HG03457 (cell line): ENCODE measurements around the gene SLC4A4.
"Not testable (repeated sequence)": the region's sequence is repeated elsewhere in the genome, so short reads cannot be mapped to it uniquely, and the experiment has no call there.

Experiments
- ATAC-seq: cut with Tn5 transposase; IDR thresholded peaks from one replicate; pipeline ENCODE4 v1.9.1; 2021; ENCODE audit warnings: moderate number of reproducible peaks; ENCODE audit not compliant: unreplicated experiment

Gene SLC4A4

GRCh38 chr4:71406459-71406963 is 67.7 kb downstream of the SLC4A4 start:
- no peak for ATAC-seq

GRCh38 chr4:71408961-71409360 is 70.1 kb downstream of the SLC4A4 start:
- not testable (repeated sequence) for ATAC-seq

DNA sequence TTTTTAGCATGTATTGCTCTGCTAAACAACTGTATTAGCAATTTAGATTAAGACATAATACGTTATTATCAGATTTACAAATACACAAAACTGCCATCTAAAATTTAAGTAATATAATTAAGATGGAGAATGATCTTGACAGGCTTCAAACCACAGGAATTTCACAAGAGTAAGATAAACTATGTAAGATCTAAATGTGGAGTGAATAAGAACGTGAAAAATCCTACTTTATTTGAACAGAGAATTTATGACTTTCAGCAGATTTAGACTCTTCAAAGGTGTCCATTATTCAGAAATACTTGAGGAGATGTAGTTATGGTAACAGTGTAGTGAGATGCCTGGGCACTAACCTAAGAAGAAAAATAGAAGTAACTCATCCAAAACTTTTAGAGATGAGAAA is 73.2 kb downstream of the SLC4A4 start:
- no peak for ATAC-seq

DNA sequence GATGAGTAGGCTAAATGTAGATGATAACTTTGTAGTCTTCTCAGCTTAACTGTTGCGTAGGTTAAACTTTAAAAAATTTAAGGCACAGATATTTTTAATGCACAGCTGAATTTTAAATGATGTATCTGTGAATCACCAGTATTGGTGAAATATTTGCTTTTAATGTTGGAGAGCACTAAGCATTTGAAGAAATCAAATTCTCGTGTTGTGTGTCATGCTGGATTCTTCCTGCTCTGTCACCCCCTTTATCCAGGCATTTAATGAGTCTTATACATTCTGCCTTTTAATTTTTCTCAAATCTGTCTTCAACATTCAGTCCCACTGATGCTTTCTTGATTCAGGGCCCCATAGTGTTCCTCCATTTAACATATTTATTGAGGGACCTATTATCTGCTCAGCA is 76.7 kb downstream of the SLC4A4 start:
- no peak for ATAC-seq

- no peak for ATAC-seq
Observed at GRCh38 chr4:71417150-71417549, 78.3 kb downstream of the SLC4A4 start.

- ATAC-seq = no peak
Observed at GRCh38 chr4:71426381-71427042, 87.7 kb downstream of the SLC4A4 start.

DNA sequence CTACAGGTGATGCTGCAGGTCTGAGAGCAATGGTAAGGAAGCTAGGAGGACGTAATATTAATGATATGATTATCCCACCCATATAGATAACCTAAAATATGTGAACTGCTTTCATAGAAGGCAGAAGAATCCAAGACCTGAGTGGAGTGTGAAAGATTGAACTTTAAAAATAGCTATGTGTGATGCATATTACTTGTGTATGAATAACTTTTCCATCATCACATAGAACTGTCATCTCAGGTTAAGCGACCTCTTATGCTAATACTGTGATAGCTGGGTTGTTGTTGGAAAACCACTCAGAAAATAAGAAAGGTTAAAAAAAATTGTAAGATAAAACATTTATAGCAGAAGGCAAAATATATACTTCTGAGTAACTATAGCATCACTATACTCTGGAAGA is 90.3 kb downstream of the SLC4A4 start:
- ATAC-seq = no peak

DNA sequence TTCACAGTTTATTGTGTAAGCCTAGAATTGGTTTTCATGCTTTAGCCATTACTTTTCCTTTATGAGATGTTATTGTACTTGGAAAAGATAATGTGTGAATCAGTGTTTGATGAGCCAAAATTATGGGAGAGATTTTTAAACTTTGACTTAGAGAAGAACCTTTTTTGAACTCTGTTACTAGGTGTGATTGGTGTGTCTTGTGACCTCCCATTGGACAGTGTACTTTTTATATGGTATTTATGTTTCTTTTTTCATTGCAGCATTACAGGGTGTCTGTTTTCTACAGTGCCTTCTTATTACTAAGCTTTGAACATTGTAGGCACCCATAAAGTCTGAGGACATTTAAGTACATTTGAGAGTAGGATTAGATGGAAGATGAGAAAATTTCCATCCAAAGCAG is 91.1 kb downstream of the SLC4A4 start:
- ATAC-seq = no peak

DNA sequence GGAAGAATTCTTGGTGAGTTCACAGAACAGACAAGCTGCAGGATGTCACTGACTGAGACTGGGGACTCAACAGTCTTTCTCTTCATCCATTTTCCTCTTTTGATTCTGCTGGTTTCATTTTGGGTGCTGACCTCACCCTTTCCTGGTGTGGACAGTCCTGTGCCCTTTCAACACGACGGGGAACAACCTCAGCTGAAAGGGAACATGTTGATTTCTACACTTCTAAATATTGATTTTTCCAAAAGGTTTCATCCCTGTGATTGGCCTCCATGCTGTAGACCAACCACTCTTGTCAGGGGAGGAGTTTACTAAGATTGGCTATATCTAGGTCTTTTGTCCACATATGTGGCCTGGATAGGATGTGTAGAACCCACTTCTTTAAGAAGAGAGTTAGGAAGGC is 91.8 kb downstream of the SLC4A4 start:
- ATAC-seq = no peak

GRCh38 chr4:71440612-71441011 is 101.8 kb downstream of the SLC4A4 start:
- no peak for ATAC-seq

- ATAC-seq = no peak
Observed at GRCh38 chr4:71441186-71442169, 102.7 kb downstream of the SLC4A4 start.

DNA sequence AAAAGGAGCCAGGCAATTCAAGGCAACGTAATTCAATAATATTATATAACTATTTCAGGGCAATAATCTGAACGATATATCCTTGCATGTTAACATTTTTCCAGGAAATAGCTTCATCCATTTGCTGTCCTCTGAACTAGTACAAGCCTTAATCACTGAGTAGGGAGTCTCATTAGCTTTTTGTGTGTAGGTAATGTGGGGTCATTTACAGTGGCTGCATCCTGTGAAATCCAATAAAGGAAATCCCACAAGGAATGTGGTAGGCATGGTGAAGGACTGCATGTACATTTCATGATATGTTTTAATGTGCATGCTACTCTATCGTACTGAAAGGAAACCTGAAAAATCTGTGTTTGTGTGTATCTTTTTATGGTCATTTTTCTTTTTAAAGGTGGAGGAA is 103.5 kb downstream of the SLC4A4 start:
- ATAC-seq = no peak

- ATAC-seq = no peak
Observed at GRCh38 chr4:71444395-71444794, 105.6 kb downstream of the SLC4A4 start.

DNA sequence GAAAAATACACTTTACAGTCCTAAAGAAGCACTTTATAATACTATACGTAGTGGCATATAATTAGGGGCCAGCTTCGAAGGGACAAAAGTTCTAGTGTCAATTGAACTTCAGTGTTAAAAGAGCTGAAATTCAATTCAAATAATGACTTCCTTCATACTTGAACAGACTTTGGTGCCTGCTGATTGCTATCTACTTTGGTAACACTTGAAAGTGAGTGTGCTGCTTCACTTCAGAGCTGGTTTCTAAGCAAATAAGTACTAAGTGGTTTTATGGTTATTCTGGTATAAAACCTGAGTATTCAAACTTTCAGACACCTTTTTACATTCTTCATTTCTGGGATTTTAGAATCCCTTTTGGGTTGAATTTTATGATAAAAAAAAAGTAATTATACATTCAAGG is 107.0 kb downstream of the SLC4A4 start:
- ATAC-seq = no peak

DNA sequence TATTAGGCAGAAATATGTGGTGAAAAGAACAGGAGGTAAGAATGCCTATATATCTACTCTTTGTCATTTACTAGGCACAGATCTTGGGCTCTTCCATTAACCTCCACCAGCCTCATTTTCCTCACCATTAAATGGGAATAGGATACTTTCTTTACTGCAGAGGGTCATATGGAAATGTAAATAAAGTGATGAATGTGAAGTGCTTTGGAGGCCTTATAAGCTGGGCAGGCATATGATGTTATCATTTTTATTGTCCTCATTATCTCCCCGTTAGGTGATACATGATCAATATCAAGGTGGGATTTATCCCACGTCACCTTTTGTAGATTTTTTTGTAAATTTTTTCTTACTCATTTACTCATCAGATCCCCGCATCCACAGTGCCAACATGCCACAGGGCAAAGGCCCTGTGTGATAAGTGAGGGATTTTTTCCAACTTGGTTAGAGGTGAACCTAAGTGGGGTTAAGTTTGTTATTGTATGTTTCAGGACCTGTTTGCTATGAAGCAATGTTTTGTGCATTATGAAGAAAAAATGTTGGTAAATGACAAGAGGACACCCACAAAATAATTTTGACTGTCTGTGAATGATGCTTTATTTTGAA is 107.8 kb downstream of the SLC4A4 start:
- ATAC-seq = no peak

- ATAC-seq = no peak
Observed at GRCh38 chr4:71449040-71449439, 110.2 kb downstream of the SLC4A4 start.

DNA sequence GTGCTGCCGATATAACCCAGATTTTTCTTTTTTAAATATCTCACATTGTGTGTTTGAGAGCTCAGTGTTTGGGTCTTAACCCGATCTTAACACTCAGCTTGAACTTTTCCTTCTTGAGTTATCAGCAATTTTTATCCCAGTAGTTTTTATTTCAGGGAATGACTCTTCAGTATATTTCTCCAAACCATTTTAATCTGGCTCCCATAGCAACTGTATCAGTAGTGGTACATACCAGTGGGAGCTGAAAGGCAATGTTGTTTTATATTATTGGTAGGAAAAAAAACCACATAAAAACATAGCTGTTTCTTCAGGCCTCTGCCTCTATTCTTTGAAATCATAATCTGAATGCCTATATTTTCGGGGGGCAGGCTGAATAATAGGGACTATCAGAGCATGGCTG is 111.1 kb downstream of the SLC4A4 start:
- no peak for ATAC-seq

- ATAC-seq = no peak
Observed at GRCh38 chr4:71453531-71453930, 114.7 kb downstream of the SLC4A4 start.

DNA sequence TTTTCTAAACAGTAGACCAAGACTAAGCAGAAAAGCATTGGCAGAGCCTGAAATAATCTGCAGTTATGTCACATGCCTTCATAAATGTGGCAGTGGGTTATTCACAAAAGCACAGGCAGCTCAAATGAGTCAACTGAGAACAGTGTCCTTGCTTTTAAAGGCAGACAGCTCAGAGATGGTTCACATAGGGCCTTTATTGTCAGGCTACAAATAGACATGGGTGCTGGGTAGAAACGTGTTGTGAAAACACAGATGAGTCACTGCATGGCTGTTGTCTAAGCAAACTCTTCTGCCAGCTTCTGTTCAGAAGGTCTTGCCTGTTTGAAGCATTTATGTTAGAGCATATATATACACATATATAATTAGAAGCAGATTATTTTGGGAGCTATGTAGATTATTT is 118.0 kb downstream of the SLC4A4 start:
- no peak for ATAC-seq

GRCh38 chr4:71460371-71460770 is 121.6 kb downstream of the SLC4A4 start:
- ATAC-seq = no peak

GRCh38 chr4:71461422-71461821 is 122.6 kb downstream of the SLC4A4 start:
- ATAC-seq = no peak

- no peak for ATAC-seq
Observed at GRCh38 chr4:71466775-71467174, 128.0 kb downstream of the SLC4A4 start.
